Measurements from ENCODE around the gene PKHD1.
"Not testable (repeated sequence)": the region's sequence is repeated elsewhere in the genome, so short reads cannot be mapped to it uniquely, and the experiment has no call there.

Gene PKHD1

DNA sequence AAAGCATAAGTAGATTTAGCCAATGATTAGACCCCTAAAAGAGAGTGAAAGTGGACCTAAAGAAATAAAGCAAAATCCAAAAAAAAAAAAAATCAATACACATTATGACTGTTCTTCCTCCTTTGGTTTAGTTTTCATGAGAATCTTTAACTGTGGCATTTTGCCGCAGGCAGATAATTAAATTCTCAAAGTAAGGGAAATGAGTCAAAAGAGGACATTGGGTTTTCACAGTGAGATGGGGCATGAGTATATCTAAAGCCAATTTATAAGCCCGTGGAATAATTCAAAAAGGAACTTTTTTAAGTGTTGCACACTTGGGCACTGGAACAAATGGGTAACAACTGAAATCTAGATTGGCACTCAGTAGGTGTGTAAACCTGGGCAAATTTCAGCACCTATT lies 230.3 kb downstream of the PKHD1 start:
- DNase-seq (ENCODE audit: low read depth in 1 of 2, low spot score in 1 of 2): no peak

- DNase-seq (ENCODE audit: low read depth in 1 of 2, low spot score in 1 of 2): no peak
These were observed 230.9 kb downstream of the PKHD1 start for GRCh38 chr6:51856508-51856907.

- DNase-seq (ENCODE audit: low read depth in 1 of 2, low spot score in 1 of 2): no peak
These were observed 231.9 kb downstream of the PKHD1 start for GRCh38 chr6:51855310-51856082.

DNA sequence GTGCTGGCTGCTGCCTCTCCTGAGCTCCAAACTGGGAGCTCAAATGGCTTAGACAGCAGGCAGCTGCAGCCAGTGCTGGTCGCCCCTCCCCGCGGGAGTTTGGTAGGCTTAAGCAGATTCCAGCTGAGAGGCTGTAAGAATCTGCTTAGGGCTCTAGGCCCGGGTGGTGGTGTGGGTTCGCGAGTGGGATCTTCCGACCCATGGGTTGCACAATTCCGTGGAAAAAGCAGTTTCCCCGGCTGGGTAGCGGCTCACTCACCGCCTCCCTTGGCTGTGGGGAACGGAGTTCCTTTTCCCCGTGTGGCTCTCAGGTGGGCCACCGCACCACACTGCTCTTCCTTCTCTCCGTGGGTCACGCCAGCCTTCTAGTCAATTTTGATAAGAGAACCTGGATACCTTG lies 232.5 kb downstream of the PKHD1 start:
- DNase-seq (ENCODE audit: low read depth in 1 of 2, low spot score in 1 of 2): no peak

GRCh38 chr6:51854347-51854746 lies 233.1 kb downstream of the PKHD1 start:
- DNase-seq (ENCODE audit: low read depth in 1 of 2, low spot score in 1 of 2): no peak

GRCh38 chr6:51853109-51853508 lies 234.3 kb downstream of the PKHD1 start:
- DNase-seq (ENCODE audit: low read depth in 1 of 2, low spot score in 1 of 2): not testable (repeated sequence)

- DNase-seq (ENCODE audit: low read depth in 1 of 2, low spot score in 1 of 2): no peak
These were observed 240.9 kb downstream of the PKHD1 start for GRCh38 chr6:51846531-51846930.

- DNase-seq (ENCODE audit: low read depth in 1 of 2, low spot score in 1 of 2): no peak
These were observed 243.1 kb downstream of the PKHD1 start for GRCh38 chr6:51844336-51844735.

DNA sequence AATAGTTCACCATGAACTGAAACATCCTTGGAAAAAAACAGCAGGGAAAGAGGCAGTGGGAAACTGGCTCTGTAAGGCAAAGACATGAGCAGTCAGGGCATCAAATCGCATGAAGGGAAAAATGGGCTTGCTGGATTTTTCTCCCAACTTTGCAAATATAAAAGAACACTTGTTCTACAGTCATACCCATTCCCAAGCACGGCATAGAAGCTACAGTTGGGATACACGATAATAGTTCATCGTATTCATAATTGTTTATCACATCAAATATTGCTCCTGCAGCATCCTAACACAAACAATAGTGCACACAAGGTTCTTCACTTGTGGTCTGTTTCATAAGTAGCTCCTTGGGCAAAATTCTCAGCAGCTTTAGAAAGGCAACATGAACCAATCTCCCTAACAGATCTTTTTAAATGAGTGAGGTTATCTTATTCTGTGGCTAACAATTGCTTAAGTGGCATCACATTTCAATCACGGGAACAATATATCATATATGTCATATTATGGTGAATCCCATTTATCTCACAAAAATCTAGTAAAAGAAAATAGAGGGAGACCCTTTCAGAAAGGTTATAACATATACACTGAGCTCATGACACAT lies 243.9 kb downstream of the PKHD1 start:
- no peak for DNase-seq (ENCODE audit: low read depth in 1 of 2, low spot score in 1 of 2)

DNA sequence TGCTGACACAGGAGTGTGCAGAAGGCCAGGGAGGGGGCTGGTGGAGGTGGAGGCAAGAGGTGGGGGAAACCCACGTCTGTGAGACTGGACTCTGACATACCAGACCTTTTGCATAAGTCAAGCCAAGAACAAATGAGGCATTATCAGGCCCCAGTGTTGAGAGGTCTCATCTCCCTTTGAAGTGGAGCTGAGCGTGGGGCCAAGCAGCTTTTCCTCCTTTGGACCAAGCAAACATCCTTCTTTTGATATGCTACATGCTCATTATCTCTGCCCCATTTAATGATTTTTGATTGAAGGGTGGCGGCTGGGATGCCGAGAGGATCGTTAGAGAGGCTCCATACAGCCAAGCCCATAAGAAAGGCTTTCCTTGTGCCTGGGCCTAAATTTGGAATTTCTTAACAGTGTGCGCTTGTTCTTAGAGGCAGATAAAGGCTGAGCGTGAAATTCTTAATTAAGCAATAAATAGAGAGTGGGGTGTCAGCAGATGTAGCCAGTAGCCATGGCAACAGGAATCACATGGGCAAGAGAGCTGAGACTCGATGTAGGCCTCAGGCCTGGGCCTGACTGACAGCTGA lies 244.5 kb downstream of the PKHD1 start:
- DNase-seq (ENCODE audit: low read depth in 1 of 2, low spot score in 1 of 2): no peak

DNA sequence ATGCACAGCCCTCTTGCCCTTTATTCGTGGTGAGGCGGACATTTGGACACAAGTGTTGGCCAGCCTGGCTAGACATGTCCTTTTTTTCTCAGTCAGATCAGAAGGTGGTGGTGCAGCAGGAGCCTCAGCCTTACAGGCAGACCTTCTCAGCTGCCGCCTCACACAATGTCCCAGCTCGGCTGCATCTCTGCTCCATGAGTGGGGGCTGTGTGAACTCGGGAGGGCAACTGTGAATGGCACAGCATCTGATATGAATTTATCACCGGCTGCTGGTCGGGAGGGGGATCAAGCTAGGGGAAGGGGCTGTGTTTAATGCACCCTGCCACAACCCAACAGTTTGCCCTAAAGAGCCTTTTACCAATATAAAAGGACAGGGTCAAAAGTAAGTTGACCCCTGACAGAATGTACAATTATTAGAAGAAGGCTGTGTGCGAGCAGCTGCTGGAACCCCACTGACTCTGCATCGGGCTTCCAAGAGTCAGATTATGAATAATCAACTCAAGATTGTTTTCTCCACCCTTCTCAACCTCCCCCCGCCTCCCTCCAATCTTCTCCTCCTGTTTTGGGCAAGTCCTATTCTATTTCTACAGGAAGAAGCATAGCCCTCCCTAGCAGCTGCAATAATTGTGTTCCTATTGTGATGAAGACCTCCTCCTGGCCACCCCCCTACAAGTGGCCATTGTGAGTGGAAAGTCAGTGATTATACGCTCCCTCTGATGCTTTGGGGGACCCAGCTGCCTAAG lies 245.2 kb downstream of the PKHD1 start:
- DNase-seq (ENCODE audit: low read depth in 1 of 2, low spot score in 1 of 2): no peak

DNA sequence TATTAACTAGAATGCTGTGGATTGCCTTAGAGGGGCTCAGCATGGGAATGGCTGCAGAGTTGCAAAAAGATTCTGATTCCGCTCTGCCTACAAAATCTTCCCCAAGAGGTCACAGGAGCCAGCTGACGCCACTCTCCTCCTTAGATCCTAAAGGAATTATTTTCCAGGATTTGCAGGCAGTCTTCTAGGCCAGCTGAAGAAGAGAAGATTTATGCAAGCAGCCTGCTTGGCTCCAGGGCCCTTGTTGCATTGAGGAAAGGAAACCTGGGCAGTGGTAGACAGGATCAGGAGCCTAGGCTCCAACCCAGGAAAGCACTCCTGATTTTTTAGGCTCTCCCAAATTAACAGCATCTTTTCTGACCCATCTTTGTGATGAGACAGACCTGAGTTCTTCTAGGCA lies 245.8 kb downstream of the PKHD1 start:
- DNase-seq (ENCODE audit: low read depth in 1 of 2, low spot score in 1 of 2): no peak

DNA sequence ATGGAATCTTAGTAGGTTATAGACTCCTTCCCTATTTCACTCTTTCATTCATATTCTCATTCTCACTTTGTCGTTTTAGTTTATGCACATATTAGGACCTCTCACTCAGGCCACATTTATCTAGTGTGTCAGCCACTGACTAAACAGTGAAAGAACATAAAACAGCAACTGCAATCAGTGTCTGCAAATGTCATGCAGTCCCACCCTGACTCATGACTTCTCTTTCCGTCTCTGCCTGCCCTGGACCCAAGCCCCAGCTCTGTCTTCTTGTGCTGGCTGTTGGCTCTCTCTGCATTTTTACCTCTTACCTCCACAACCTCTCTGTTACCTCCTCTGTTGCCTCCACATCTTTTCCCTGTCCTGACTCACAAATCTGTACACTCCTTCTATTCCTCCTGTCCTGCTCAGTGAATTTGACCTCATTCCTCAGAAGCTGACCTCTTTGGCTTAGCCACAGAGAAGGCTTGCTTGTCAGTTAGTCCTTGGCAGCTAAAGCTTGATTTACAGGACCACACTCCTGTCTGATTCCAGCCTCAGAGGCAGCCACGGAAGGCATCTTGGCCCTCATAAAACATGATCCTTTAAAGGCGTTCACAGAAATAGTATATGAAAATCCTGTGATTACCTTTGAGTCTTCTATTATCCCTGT lies 247.6 kb downstream of the PKHD1 start:
- no peak for DNase-seq (ENCODE audit: low read depth in 1 of 2, low spot score in 1 of 2)

- no peak for DNase-seq (ENCODE audit: low read depth in 1 of 2, low spot score in 1 of 2)
These were observed 256.7 kb downstream of the PKHD1 start for GRCh38 chr6:51830666-51831065.

DNA sequence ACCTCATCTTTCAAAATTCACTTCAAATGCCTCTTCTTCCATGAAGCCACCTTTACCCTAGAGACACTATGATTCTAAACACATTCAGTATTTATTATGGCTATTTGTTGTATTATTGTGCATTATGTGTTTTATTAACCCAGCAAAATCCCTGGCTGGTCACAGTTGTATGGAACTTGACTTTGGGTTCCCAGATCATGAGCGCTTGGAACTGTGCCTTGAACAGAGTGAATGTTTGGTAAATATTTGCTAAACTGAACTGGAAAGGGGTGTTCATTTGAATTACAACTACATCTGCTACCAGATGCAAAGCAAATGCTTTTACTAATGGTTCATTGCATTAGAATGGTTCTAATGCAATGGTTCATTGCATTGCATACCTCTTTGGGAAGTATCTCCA lies 259.8 kb downstream of the PKHD1 start:
- DNase-seq (ENCODE audit: low read depth in 1 of 2, low spot score in 1 of 2): no peak

DNA sequence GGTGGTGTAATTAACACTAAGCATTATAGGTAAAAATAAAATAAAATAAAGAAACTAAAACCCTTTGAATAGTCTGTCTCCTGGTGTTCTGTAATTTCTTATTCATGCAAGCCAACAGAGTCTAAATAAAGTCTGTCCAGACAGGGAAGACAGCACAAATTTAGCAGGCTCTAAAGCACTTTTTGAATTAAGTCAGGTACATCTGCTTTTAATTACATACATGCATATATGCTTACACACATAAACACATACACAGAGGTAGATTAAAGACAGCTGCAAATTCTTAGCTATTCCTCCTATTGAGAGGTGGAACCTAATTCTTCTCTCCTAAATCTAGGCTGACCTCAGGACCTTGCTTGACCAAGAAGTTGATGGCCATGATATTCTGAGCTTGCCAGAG lies 262.5 kb downstream of the PKHD1 start:
- no peak for DNase-seq (ENCODE audit: low read depth in 1 of 2, low spot score in 1 of 2)

- no peak for DNase-seq (ENCODE audit: low read depth in 1 of 2, low spot score in 1 of 2)
These were observed 266.9 kb downstream of the PKHD1 start for GRCh38 chr6:51820555-51820954.

- DNase-seq (ENCODE audit: low read depth in 1 of 2, low spot score in 1 of 2): no peak
These were observed 268.8 kb downstream of the PKHD1 start for GRCh38 chr6:51818520-51819022.

- DNase-seq (ENCODE audit: low read depth in 1 of 2, low spot score in 1 of 2): no peak
These were observed 269.6 kb downstream of the PKHD1 start for GRCh38 chr6:51817832-51818231.

GRCh38 chr6:51814418-51814817 lies 273.0 kb downstream of the PKHD1 start:
- no peak for DNase-seq (ENCODE audit: low read depth in 1 of 2, low spot score in 1 of 2)

- no peak for DNase-seq (ENCODE audit: low read depth in 1 of 2, low spot score in 1 of 2)
These were observed 273.5 kb downstream of the PKHD1 start for GRCh38 chr6:51813904-51814303.

All from activated T-helper 1 cell treated with anti-CD3 and anti-CD28 coated beads, Interleukin-2, amount 50 U/mL, for 16 hours (primary cell).